Lower leg skin (tissue), 4 donors: ENCODE measurements around the gene SMG6. TPM values are rescaled to one million over a fixed set of nuclear protein-coding genes. Genes with fewer than 3 reads are reported as not detected.
A peak's percentile ranks its signal among the peaks of the same experiment; 100 is the strongest.

ENCODE experiments used
- DNase-seq, 2 donors: peaks; one replicate each; pipeline ENCODE4 v3.0.0-alpha.2; 2019; ENCODE audit warnings: low spot score in 2 of 2
- H3K4me3 ChIP-seq: fragments of 200-600 bp; sonication (generic); 2 replicates; pipeline ENCODE4 v1.5.1; 2017; ENCODE audit warnings: mild to moderate bottlenecking, low read depth; ENCODE audit not compliant: poor library complexity, severe bottlenecking
- CTCF ChIP-seq, 3 donors: fragments of 450-650 bp; IDR thresholded peaks; one replicate each; pipeline ENCODE4 v1.5.1; 2016; ENCODE audit warnings: antibody characterized with exemption in 3 of 3, mild to moderate bottlenecking in 3 of 3, moderate library complexity in 2 of 3
- POLR2A ChIP-seq, 2 donors: fragments of 450-650 bp; IDR thresholded peaks; one replicate each; pipeline ENCODE4 v1.6.1; 2016 to 2017; ENCODE audit warnings: antibody characterized with exemption in 2 of 2, mild to moderate bottlenecking in 1 of 2, moderate library complexity in 1 of 2
- WGBS, 2 donors: methylation state at CpG; one replicate each; pipeline ENCODE4 v1.1.5; 2018; 5-methylcytosine and 5-hydroxymethylcytosine counted together
- intact Hi-C: fragments of 100-400 bp; cut with DNase I; formaldehyde crosslinking; loops from one replicate; pipeline ENCODE4 v1.15.0; 2023; ENCODE audit warnings: low total_unique reads
- total RNA-seq, 4 donors: library from RNA; depleted of rRNA; stranded (reverse); fragments of >200 nt; gene quantifications; one replicate each; pipeline ENCODE4 v1.1.0, GENCODE V29; 2016

SMG6 gene
- total RNA-seq, 4 donors from 2014 or later: 22.5 to 54.6 (median 29.5) TPM

- no peak for TF ChIP-seq CTCF (IDR thresholded peaks at IDR 0.05)
- TF ChIP-seq POLR2A (IDR thresholded peaks at IDR 0.05): no peak
- no peak for DNase-seq
- intact Hi-C loops: no loop called here
- no peak overlapping the region for H3K4me3 ChIP-seq
These were observed 162.9 kb downstream of the SMG6 start for GRCh38 chr17:2140683-2141082.

- TF ChIP-seq CTCF (IDR thresholded peaks at IDR 0.05) (no peak), POLR2A (IDR thresholded peaks at IDR 0.05) (no peak)
- intact Hi-C loops: no loop called here
- peak in 1 of 2 donors; percentile 68 for DNase-seq
- WGBS, 2 donors: 25 to 38% methylated on average over 2 of the region's 2 CpGs
- no peak overlapping the region for H3K4me3 ChIP-seq
These were observed 164.8 kb downstream of the SMG6 start for GRCh38 chr17:2138761-2139160.

GRCh38 chr17:2138318-2138717, 165.3 kb downstream of the SMG6 start:
- TF ChIP-seq POLR2A (IDR thresholded peaks at IDR 0.05) (no peak), CTCF (IDR thresholded peaks at IDR 0.05) (no peak)
- intact Hi-C loops: no loop called here
- 21 to 33% methylated on average over 1 of the region's 1 CpG for WGBS, 2 donors
- peak in 1 of 2 donors; percentile 83 for DNase-seq
- H3K4me3 ChIP-seq: no peak overlapping the region

GRCh38 chr17:2137342-2138098, 166.1 kb downstream of the SMG6 start:
- 63 to 69% methylated on average over 11 of the region's 11 CpGs for WGBS, 2 donors
- DNase-seq: peak in 1 of 2 donors; percentile 56

GRCh38 chr17:2136241-2136640, 167.3 kb downstream of the SMG6 start:
- intact Hi-C loops: no loop called here
- no peak for TF ChIP-seq POLR2A (IDR thresholded peaks at IDR 0.05)
- no peak for TF ChIP-seq CTCF (IDR thresholded peaks at IDR 0.05)
- no peak for DNase-seq
- 85 to 95% methylated on average over 6 of the region's 6 CpGs for WGBS, 2 donors
- no peak overlapping the region for H3K4me3 ChIP-seq

More at GRCh38 chr17:2137342-2138098, 166.1 kb downstream of the SMG6 start:
- TF ChIP-seq POLR2A (IDR thresholded peaks at IDR 0.05) (no peak), CTCF (IDR thresholded peaks at IDR 0.05) (no peak)
- intact Hi-C loops: no loop called here
- no peak overlapping the region for H3K4me3 ChIP-seq

GRCh38 chr17:2128011-2128410, 175.6 kb downstream of the SMG6 start:
- intact Hi-C loops: no loop called here
- H3K4me3 ChIP-seq: no peak overlapping the region
- TF ChIP-seq POLR2A (IDR thresholded peaks at IDR 0.05): no peak
- TF ChIP-seq CTCF (IDR thresholded peaks at IDR 0.05): no peak
- peak in 1 of 2 donors; percentile 61 for DNase-seq
- 92% methylated on average over 15 of the region's 15 CpGs for WGBS, 2 donors
